Measurements from ENCODE around the gene FEN1.

FEN1 gene

DNA sequence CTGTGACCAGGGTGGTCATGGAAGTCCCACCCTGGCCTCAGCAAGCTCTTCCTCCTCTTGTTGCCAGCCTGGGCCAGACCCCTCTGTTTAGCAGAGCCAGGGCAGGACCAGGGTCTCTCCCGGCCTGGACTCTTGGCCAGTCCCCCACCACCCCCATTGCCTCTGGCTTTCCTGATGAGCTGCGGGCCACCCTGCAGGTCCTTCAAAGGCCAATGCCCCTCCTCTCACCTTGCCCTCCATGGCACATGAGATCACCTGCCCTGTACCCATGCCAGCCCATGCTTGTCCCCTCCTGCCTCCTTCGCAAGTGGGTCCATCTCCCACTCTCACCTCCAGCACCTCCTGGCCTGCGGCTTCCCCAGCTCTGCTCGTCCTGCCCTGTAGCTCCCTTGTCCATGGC is 45.8 kb downstream of the FEN1 start:
- Histone ChIP-seq H3K4me1 (ENCODE audit: insufficient read depth, low read length, severe bottlenecking) (peaks cover 21% of the 10 kb centered on the region), H3K79me2 (ENCODE audit: insufficient read depth, low read length) (no peaks in the 10 kb centered on the region), H3F3A (ENCODE audit: insufficient read depth, low read length) (no peaks in the 10 kb centered on the region), H3K27me3 (ENCODE audit: insufficient read depth, low read length) (no peaks in the 10 kb centered on the region), H3K9me3 (ENCODE audit: low read length) (no peaks in the 10 kb centered on the region), H3K27ac (ENCODE audit: low read depth, low read length, poor library complexity, severe bottlenecking) (no peak overlapping the region), H3K4me2 (ENCODE audit: low read length) (no peak overlapping the region), H3K36me3 (ENCODE audit: insufficient read depth, low read length) (peaks cover 47% of the 10 kb centered on the region), H3K9me2 (ENCODE audit: low read depth, low read length) (no peaks in the 10 kb centered on the region), H3K9ac (ENCODE audit: low read length) (no peak overlapping the region), H2AFZ (ENCODE audit: low read length) (no peak overlapping the region), H3K4me3 (ENCODE audit: low read depth, low read length, poor library complexity, severe bottlenecking) (no peak overlapping the region), H4K20me1 (ENCODE audit: insufficient read depth, low read length) (no peaks in the 10 kb centered on the region)
- TF ChIP-seq EZH2 (IDR thresholded peaks at IDR 0.05; ENCODE audit: borderline replicate concordance, low read length): no peak
- TF ChIP-seq, protein P1, sequence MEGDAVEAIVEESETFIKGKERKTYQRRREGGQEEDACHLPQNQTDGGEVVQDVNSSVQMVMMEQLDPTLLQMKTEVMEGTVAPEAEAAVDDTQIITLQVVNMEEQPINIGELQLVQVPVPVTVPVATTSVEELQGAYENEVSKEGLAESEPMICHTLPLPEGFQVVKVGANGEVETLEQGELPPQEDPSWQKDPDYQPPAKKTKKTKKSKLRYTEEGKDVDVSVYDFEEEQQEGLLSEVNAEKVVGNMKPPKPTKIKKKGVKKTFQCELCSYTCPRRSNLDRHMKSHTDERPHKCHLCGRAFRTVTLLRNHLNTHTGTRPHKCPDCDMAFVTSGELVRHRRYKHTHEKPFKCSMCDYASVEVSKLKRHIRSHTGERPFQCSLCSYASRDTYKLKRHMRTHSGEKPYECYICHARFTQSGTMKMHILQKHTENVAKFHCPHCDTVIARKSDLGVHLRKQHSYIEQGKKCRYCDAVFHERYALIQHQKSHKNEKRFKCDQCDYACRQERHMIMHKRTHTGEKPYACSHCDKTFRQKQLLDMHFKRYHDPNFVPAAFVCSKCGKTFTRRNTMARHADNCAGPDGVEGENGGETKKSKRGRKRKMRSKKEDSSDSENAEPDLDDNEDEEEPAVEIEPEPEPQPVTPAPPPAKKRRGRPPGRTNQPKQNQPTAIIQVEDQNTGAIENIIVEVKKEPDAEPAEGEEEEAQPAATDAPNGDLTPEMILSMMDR (IDR thresholded peaks at IDR 0.05; ENCODE audit: low read length): no peak

DNA sequence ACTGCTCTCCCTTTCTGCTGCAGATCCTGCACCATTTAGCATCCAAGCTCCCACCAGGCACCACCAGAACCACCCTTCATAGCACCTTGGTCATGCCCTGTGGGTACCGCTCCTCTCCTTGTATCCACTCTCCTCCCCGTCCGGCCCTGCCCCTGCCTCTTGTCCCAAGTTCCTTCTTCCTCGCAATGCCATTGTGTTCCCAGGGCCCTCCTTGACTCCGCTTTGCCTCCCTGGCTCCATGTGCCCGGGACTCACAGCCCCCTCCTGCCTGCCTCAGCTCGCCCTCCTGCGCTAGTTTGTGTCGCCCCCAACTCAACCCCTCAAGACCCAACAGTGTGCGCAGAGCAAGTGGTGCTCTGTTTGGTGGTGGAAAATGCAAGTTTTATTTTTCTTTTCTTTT is 46.2 kb downstream of the FEN1 start:
- no peak overlapping the region for H3K4me2 ChIP-seq (ENCODE audit: low read length)
- H3K4me3 ChIP-seq (ENCODE audit: low read depth, low read length, poor library complexity, severe bottlenecking): no peak overlapping the region
- no peaks in the 10 kb centered on the region for H3F3A ChIP-seq (ENCODE audit: insufficient read depth, low read length)
- H3K27ac ChIP-seq (ENCODE audit: low read depth, low read length, poor library complexity, severe bottlenecking): no peak overlapping the region
- no peaks in the 10 kb centered on the region for H4K20me1 ChIP-seq (ENCODE audit: insufficient read depth, low read length)
- peaks cover 17% of the 10 kb centered on the region for H3K4me1 ChIP-seq (ENCODE audit: insufficient read depth, low read length, severe bottlenecking)
- no peak overlapping the region for H2AFZ ChIP-seq (ENCODE audit: low read length)
- peaks cover 47% of the 10 kb centered on the region for H3K36me3 ChIP-seq (ENCODE audit: insufficient read depth, low read length)
- no peak overlapping the region for H3K9ac ChIP-seq (ENCODE audit: low read length)
- TF ChIP-seq, protein P1 (IDR thresholded peaks at IDR 0.05; ENCODE audit: low read length): no peak
- TF ChIP-seq EZH2 (IDR thresholded peaks at IDR 0.05; ENCODE audit: borderline replicate concordance, low read length): no peak
- no peaks in the 10 kb centered on the region for H3K79me2 ChIP-seq (ENCODE audit: insufficient read depth, low read length)
- H3K9me2 ChIP-seq (ENCODE audit: low read depth, low read length): no peaks in the 10 kb centered on the region
- H3K9me3 ChIP-seq (ENCODE audit: low read length): no peaks in the 10 kb centered on the region
- no peaks in the 10 kb centered on the region for H3K27me3 ChIP-seq (ENCODE audit: insufficient read depth, low read length)

DNA sequence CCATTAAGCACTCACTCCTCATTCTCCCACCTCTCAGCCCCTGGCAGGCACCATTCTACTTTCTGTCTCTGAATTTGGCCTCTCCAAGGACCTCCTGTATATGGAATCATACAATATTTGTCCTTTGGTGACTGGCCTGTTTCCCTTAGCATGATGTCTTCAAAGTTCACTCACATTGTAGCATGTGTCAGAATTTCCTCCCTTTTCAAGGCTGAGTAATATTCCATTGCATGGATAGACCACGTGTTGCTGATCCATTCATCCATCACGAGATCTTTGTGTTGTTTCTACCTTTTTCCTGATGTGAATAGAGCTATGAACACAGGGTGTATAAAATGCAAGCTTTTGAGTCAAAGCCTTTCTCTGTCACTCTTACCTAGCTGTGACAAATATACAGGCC is 47.0 kb downstream of the FEN1 start:
- Histone ChIP-seq H3F3A (ENCODE audit: insufficient read depth, low read length) (no peaks in the 10 kb centered on the region), H3K9me2 (ENCODE audit: low read depth, low read length) (no peaks in the 10 kb centered on the region), H3K9ac (ENCODE audit: low read length) (no peak overlapping the region), H2AFZ (ENCODE audit: low read length) (no peak overlapping the region), H3K36me3 (ENCODE audit: insufficient read depth, low read length) (peaks cover 47% of the 10 kb centered on the region), H3K79me2 (ENCODE audit: insufficient read depth, low read length) (no peaks in the 10 kb centered on the region), H3K4me1 (ENCODE audit: insufficient read depth, low read length, severe bottlenecking) (peaks cover 9% of the 10 kb centered on the region), H3K27ac (ENCODE audit: low read depth, low read length, poor library complexity, severe bottlenecking) (no peak overlapping the region), H3K9me3 (ENCODE audit: low read length) (no peaks in the 10 kb centered on the region), H3K27me3 (ENCODE audit: insufficient read depth, low read length) (no peaks in the 10 kb centered on the region), H3K4me3 (ENCODE audit: low read depth, low read length, poor library complexity, severe bottlenecking) (no peak overlapping the region), H4K20me1 (ENCODE audit: insufficient read depth, low read length) (no peaks in the 10 kb centered on the region), H3K4me2 (ENCODE audit: low read length) (no peak overlapping the region)
- TF ChIP-seq EZH2 (IDR thresholded peaks at IDR 0.05; ENCODE audit: borderline replicate concordance, low read length): no peak
- TF ChIP-seq, protein P1 (IDR thresholded peaks at IDR 0.05; ENCODE audit: low read length): no peak

Measured in OCI-LY1 (cell line).